Measurements from ENCODE around the gene FAM193A.
"Not testable (repeated sequence)": the region's sequence is repeated elsewhere in the genome, so short reads cannot be mapped to it uniquely, and the experiment has no call there.

FAM193A gene

DNA sequence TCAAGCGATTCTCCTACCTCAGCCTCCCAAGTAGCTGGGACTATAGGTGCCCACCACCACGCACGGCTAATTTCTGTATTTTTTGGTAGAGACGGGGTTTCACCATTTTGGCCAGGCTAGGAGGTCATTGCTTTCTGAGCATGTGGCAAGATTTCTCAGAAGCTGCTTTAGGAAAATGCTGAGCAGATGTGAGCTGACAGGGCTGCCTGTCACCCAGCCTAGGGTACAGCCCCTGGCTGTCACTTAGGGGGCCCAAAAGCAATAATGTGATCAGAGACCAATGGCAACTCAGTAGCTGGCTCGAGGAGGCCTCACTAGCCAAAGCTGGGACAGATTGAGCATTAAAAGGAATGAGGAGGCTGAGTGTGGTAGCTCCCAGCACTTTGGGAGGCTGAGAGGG lies 154.9 kb downstream of the FAM193A start:
- no peak for DNase-seq (ENCODE audit: low read depth, low spot score)

DNA sequence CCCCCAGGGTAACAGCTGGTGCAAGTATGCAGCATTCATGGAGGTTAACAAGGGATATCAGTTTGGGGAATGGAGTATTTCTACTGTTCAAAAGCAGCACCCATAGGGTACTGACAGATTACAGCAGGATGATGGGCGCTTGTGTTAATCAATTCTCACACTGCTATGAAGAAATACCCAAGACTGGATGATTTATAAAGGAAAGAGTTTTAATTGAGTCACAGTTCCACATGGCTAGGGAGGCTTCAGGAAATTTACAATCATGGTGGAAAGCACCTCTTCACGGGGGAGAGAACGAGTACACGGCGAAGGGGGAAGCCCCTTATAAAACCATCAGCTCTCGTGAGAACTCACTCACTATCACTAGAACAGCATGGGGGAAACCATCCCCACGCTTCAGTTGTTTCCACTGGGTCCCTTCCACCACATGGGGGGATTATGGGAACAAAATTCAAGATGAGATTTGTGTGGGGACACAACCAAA lies 155.5 kb downstream of the FAM193A start:
- DNase-seq (ENCODE audit: low read depth, low spot score), result no peak

DNA sequence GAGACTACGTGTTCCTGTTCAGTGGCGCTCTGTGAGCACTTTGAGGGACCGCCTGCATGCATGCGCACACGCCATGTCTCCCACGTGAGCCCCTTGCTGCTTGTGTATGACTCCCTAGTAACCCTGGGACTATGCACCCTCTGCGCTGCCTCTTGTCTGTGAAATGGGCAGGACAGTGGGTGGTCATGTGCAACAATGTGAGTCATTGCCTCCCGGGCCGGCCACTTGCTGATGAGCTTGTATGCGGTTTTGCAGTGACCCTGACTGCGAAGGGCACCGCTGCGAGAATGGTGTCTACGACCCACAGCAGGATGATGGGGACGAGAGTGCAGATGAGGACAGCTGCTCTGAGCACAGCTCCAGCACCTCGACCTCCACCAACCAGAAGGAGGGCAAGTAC lies 158.2 kb downstream of the FAM193A start:
- DNase-seq (ENCODE audit: low read depth, low spot score), result peak; percentile 93

DNA sequence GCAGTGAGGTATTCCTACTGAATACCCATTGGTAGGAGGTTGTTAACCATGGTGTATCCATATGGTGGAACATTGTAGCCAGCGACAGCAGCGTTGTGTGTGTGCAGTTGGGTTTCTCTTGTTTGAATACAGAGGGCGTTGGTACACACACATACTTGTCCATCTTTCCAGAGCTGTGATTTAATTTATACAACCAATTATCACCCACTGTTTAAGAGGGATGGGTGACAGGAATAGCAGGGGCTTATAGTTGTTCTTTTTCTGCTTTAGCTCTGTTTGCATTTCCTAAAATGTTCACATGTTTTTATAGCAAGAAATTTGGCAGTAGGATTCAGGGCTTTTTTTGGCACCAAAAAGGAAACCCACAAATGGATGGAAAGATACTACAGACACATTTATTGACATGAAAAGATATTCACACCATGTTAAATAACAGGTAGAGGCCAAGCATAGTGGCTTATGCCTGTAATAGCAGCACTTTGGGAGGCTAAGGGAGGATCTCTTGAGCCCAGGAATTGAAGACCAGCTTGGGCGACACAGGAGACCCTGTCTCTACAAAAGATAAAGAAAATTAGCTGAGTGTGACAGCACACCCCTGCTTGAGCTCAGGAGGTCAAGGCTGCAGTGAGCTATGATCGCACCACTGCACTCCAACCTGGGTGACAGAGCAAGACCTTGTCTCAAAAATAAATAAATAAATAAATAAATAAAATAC lies 159.1 kb downstream of the FAM193A start:
- DNase-seq (ENCODE audit: low read depth, low spot score), result no peak

DNA sequence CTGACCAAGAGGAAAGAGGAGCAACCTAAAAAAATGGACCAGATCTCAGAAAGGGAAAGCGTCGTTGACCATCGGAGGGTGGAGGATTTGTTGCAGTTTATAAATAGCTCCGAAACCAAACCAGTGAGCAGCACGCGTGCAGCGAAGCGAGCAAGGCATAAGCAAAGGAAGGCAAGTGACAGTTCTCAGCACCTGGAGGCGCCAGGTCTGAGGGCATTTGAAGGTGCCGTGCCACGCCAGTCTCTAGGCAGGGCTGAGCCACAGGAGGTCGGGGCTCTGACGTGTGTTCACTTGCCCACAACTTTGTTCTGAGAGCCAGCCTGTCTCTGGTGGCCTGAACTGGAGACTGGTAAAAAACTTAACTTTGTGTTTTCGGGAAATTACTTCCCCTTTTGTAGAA lies 160.0 kb downstream of the FAM193A start:
- no peak for DNase-seq (ENCODE audit: low read depth, low spot score)

DNA sequence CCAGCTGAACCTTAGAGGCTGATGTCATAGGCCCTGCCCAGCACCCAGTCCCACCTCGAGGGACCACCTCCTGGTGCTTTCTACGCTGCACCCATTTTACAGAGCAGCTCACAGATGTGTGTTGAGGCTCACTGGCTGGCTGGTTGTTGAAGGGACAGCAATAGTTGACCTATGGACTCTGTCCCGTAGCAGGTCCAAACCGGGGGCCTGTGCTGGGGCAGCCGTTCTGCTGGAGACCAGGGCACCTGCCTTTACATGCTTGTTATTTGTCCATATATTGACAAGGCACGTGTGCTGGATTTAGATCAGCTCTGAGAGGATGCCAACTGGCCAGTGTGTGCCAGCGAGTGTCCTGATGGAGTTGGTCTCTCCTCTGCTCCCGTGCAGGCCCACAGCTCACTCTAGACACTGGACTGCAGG lies 161.6 kb downstream of the FAM193A start:
- DNase-seq (ENCODE audit: low read depth, low spot score), result no peak

DNA sequence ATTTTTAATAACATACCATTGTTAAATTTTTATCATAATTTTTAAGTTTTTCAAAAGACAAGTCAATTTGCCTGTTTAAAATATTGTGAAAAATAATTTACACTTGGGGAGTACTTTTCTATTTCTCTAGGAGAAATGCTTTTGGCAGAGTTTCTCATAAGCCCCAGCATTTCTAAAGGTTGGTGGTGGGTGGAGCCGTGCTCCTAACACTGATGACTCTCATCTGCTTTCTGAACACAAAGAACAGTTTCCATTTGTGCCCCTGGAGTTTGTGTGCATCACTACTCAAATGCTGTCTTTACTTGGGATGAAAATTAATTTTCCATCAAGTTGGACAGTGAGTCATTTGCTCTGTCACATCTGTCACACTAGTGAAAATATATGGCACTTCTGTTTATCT lies 162.1 kb downstream of the FAM193A start:
- DNase-seq (ENCODE audit: low read depth, low spot score), result no peak

DNA sequence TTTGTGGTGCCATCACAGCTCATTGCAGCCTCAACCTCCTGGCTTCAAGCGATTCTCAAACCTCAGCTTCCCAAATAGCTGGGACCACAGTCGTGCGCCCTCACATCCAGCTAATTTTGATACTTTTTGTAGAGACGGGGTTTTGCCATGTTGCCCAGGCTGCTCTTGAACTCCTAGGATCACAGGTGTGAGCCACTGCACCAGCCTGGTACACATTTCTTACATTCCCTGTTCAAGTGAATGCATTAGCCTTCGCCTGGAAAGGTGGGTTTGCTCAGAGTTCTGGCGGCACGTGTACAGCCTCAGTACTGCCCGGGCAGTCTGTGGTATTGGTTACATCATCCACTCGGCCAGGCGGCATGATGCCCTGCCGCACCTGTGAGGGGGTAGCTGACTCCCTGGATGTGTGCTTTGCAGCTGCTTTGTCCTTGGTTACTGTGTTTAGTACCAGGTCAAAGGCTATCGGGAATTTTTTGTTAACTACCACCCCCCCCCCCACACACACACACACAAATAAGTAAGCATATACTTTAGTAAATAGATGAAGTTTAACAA lies 162.6 kb downstream of the FAM193A start:
- no peak for DNase-seq (ENCODE audit: low read depth, low spot score)

DNA sequence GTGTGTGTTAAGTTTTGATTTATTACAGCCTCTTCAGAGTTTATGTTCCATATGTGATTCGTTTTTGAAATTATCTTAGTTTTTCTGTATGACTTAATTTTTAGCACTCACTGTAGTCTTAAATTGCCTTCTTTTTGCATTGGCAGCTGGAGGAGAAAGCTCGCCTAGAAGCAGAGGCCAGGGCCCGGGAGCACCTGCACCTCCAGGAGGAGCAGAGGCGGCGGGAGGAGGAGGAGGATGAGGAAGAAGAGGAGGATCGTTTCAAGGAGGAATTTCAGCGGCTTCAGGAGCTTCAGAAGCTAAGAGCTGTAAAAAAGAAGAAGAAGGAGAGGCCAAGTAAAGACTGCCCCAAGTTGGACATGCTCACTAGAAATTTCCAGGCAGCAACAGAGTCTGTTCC lies 163.1 kb downstream of the FAM193A start:
- DNase-seq (ENCODE audit: low read depth, low spot score), result no peak

DNA sequence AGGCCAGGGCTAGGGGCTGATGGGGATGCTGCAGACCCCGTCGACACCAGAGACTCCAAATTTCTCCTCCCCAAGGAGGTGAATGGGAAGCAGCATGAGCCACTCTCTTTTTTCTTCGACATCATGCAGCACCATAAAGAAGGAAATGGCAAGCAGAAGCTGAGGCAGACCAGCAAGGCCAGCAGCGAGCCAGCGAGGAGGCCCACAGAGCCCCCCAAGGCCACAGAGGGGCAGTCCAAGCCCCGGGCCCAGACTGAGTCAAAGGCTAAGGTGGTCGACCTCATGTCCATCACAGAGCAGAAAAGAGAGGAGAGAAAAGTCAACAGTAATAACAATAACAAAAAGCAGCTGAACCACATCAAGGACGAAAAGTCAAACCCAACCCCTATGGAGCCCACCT lies 163.6 kb downstream of the FAM193A start:
- no peak for DNase-seq (ENCODE audit: low read depth, low spot score)

DNA sequence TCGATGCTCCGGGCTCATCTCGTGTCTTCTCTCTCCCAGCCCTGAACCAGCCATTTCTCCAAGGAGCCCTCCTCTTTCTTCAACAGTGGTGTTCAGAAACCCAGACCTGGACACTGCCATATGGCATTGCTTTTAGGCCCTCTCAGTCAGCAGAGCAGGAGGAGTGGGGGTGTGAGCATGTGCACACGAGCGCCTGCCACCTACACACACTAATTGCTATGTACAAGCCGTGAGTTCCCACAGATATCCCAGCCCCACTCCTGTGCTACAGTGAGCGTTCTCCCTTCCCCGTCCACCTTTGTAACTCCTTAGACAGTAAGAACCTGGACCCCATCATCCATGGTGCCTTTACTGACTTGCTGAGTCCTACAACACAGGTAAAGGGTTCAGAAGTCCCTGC lies 165.9 kb downstream of the FAM193A start:
- no peak for DNase-seq (ENCODE audit: low read depth, low spot score)

DNA sequence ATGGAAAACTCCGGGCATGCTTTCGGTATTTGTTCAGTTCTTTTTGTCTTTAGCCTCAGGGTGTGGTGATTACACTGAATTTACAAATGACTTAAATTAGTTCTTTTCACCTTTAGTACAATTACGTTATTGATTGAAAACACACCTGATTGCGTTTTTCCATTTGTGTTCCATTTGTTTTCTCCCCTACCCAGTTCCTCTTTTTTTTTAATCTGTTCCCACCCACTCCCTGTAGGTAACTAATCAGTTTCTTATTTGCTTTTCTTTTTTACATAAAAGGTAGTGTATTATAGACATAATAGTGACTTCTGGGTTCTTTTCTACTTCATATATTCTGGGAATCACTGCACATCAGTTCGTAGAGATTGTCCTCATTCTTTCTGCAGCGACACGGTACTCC lies 166.3 kb downstream of the FAM193A start:
- DNase-seq (ENCODE audit: low read depth, low spot score), result no peak

DNA sequence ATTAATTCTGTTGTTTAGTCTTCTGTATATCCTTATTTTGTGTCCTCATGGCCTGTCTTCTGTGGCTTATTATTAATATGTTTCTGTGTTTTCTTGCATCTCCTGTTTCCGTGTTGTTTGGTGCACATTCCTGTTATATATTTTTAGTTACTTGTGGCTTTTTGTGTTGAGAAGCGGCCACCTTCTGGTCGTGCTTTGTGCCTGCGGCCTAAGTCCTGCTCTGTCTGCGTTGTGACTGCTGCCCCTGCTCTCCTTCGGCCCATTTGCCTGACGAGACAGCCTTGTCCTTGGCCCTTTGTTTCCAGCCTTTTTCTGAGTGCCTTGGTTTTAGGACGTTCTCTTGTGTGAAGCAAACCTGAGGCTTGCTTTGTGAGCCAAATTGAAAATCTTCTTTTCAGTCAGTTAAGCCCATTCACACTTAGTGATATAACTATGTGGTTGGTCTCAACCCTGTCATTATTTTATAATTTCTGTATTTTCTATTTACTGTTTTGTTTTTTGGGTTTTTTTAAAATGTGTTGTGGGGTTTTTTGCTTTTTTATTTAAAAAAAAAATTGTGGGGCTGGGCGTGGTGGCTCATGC lies 175.9 kb downstream of the FAM193A start:
- DNase-seq (ENCODE audit: low read depth, low spot score), result no peak

DNA sequence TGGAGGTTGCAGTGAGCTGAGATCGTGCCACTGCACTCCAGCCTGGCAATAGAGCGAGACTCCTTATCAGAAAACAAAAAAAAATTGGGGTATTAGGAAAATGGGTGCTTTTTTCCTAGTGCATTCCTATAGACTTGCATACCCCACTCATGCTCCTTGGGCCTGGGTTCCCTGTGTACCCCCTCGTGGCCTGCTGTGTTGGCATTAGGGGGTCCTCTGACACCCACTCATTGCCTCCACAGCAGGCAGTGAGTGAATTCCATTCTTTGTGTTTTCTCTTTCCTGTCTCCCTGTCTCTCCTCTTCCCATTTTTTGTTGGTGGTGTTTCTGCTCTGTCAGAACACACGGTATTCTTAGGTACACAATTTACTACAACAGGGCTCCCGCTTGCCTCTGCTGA lies 176.9 kb downstream of the FAM193A start:
- DNase-seq (ENCODE audit: low read depth, low spot score), result no peak

DNA sequence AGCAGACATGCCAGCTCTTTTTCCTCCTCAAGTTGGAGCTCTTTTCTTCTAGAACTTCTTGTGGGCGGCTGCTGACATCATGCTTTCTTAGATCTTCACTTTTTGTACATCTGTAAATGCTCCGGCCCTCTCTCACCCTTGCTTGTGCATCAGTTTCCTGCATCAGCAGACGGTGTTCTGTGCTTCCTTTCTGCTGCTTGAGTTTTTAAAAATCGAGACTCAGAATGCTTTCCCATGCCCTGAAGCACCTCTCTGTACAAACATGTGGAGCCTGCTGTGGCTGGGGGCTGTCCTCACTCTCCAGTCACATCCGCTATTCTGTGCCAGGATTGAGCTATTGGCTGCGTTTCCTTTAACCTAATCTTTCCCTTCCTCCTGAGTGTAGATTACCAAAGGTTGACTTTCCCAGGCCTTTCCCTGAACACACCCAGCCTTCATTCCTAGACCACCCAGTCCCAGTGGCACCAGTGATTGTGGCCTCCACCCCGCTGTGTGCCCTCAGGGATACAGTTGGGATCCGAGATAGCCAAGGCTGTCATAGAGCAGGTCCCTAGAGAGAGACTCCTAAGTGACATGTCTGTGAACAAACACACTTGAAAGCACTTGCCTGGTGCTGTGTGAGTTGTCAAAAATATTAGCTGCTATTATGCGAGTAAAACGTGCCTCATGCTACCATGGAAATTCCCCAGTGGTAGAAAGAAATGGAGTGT lies 177.8 kb downstream of the FAM193A start:
- peak; percentile 88 for DNase-seq (ENCODE audit: low read depth, low spot score)

DNA sequence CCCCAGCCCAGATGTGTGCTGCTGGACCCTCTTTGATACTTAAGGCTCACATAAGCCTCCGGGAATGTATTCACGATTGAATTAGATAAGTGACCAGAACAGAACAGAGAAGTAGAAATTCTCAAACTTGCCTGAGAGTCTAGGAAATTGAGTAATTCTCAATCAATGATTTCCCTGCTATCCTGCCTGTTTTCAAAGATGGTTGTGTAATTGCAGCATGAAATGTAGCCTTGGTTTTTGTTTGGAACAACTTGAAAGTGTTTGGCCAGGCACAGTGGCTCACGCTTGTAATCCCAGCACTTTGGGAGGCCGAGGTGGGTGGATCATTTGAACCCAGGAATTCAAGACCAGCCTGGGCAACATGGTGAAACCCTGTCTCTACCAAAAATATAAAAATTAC lies 178.5 kb downstream of the FAM193A start:
- no peak for DNase-seq (ENCODE audit: low read depth, low spot score)

DNA sequence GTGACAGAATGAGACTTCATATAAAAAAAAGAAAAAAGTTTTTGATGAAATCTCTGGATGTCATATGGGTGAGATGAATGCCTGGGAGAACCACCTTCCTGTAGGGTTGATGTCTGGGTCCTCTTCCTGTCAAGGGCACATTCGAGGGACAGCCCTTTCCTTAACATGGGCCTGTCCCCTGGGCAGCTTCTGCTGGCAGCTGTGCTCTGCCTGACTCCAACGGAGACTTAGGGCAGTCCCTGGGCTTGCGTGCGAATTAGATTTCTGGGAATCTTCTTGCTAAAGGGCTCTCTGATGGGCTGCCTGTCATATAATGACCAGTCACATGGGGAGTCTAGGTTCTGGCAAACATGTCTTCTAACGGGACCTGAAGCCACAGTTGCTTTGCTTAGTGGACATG lies 179.0 kb downstream of the FAM193A start:
- DNase-seq (ENCODE audit: low read depth, low spot score), result no peak

DNA sequence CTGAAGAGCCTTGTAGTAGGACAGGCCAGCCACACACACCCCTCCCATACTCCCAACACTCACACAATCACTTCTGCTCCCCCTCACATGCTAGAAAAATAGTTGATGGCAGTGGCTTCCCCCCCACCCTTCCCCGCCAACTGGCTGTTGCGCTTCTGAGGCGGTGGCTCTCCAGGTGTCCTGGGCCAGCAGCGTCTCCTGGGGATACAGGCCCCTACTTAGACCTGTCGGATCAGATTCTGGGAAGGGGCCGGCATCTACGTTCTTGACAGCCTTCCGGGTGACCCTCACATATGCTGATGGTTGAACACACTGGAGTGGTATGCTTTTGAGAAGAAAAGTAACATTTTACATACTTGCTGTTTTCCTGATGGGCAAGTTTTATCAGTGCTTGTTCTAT lies 179.8 kb downstream of the FAM193A start:
- DNase-seq (ENCODE audit: low read depth, low spot score), result no peak

DNA sequence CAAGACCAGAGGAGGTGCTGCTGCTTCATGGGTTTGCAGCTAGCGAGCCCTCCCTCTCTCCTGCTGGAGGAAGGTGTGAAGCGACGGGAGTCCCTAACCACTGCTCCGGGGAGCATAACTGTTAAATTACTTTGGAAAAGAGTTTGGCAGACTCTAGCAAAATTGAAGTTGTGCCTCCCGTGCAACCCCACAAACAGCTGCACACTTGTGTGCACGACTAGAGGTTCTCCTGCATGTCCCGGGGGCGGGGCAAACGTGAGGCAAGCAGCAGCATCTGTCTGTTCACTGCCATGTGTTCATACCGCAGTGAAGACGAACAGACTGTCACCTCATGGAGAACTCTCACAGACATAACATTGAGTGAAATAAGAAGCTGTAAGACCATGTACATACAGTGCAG lies 185.1 kb downstream of the FAM193A start:
- no peak for DNase-seq (ENCODE audit: low read depth, low spot score)

DNA sequence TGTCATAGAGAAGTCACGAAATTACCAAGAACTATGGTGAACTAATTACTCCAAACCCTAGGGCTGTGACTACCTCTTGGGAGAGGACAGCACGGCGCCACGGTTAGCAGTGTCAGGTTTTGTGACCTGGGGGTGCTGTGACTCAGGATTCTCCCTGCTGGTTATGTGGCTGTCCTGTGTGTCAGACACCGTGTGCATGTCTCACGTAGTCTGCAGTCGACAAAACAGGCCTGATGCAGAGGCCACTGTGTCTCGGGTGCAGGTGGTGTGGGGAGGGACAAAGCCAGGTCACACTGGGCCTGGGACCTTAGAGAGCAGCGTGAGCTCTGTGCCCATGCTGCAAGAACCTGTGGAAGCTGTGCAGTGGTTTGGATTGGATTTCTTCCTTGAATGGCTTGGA lies 185.6 kb downstream of the FAM193A start:
- no peak for DNase-seq (ENCODE audit: low read depth, low spot score)

DNA sequence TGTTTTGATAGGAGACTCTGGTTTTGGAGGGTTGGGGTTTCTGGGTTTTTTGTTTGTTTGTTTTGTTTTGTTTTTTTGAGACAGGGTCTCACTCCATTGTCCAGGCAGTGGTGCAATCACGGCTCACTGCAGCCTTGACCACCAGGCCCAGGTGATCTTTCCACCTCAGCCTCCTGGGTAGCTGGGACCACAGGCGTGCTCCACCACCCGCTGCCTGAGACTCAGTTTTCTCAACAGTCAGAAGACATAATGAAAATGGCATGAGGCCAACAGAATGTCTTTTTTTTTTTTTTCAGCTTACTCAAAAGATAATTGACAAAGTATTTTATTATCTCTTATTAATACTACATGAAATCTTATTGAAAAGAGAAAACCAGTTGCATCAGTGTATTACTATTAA lies 187.3 kb downstream of the FAM193A start:
- no peak for DNase-seq (ENCODE audit: low read depth, low spot score)

DNA sequence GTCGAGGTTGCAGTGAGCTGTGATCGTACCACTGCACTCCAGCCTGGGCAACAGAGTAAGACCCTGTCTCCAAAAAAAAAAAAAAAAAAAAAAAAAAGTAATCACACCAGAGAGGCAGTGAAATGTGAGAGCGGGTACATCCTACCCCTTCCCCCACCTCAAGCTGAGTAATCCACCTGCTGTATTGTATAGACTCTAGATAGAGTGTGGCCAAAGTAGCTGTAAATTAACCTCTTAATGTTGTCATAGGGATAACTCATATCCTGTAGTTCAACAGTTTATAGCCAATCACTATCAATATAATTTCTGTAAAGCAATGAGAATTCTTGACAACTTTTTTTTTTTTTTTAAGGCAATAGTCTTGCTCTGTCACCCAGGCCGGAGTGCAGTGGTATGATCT lies 188.9 kb downstream of the FAM193A start:
- DNase-seq (ENCODE audit: low read depth, low spot score), result no peak

DNA sequence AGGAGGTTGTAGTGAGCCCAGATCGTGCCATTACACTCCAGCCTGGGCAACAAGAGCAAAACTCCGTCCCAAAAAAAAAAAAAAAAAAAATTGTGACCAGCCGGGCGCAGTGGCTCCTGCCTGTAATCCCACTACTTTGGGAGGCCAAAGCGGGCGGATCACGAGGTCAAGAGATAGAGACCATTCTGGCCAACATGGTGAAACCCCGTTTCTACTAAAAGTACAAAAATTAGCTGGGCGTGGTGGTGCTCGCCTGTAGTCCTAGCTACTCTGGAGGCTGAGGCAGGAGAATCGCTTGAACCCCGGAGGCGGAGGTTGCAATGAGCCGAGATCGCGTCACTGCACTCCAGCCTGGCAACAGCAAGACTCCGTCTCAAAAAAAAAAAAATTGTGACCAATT lies 190.4 kb downstream of the FAM193A start:
- not testable (repeated sequence) for DNase-seq (ENCODE audit: low read depth, low spot score)
